Esophagus muscularis mucosa (tissue), 3 donors: ENCODE results near the gene ADORA1.

ENCODE experiments used
- POLR2A ChIP-seq: fragments of 450-650 bp; IDR thresholded peaks from one replicate; pipeline ENCODE4 v1.6.1; 2017; ENCODE audit warnings: antibody characterized with exemption, moderate library complexity, mild to moderate bottlenecking, low read depth
- TF ChIP-seq, protein P1 (sequence below), 3 experiments: fragments of 200-600 bp in 2 of 3; fragments of 450-650 bp in 1 of 3; sonication (generic) in 2 of 3; IDR thresholded peaks; one replicate each; pipeline ENCODE4 v1.5.1; 2017 to 2019; ENCODE audit warnings: antibody characterized with exemption in 3 of 3, mild to moderate bottlenecking in 2 of 3, moderate library complexity in 1 of 3

DNA sequence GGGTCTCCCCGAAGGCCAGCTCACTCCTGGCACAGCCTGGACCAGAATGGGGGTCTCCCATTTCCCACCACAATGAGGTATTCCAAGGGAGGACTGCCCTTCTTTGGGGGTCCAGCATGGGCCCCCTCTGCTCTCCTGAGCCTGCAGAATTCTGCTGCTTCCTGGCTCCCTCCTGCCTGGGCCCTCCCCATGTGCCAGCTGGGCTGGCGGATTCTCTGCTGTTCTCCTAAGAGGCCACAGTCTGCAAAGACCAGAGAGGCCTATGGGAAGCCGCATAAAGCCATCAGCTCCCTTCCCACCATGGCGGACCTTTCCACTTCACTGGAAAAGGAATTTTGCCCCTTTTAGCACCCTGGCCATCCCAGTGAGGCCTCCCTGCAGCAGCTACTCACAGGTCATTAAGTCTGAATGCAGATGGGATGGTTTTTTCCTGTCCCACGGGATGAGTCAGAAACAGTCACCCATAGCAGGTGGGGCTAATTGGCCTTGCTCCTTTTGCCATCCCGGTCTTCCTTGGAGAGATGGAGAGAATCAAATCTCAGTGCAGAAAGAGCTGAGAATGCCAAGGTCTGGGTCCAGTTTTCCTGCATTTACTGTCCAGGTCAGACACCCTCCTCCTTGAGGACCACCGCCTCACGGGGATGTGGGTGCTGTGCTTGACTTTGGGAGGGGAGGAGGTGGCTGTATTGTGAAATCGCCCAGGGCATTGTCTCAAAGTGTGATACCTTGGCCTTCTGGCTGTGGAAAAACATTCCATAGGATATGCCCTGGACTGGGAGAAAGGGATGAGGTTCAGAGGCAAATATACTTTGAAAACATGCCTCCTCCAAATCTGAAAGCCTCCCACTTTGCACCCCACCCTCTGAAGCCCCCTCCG lies 24.9 kb downstream of the ADORA1 start:
- TF ChIP-seq, protein P1, sequence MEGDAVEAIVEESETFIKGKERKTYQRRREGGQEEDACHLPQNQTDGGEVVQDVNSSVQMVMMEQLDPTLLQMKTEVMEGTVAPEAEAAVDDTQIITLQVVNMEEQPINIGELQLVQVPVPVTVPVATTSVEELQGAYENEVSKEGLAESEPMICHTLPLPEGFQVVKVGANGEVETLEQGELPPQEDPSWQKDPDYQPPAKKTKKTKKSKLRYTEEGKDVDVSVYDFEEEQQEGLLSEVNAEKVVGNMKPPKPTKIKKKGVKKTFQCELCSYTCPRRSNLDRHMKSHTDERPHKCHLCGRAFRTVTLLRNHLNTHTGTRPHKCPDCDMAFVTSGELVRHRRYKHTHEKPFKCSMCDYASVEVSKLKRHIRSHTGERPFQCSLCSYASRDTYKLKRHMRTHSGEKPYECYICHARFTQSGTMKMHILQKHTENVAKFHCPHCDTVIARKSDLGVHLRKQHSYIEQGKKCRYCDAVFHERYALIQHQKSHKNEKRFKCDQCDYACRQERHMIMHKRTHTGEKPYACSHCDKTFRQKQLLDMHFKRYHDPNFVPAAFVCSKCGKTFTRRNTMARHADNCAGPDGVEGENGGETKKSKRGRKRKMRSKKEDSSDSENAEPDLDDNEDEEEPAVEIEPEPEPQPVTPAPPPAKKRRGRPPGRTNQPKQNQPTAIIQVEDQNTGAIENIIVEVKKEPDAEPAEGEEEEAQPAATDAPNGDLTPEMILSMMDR (IDR thresholded peaks at IDR 0.05), result no peak
- no peak for TF ChIP-seq POLR2A
